Measurements from ENCODE around the gene IKZF3. TPM values are rescaled to one million over a fixed set of nuclear protein-coding genes. Genes with fewer than 3 reads are reported as not detected.

The IKZF3 gene
- polyA plus RNA-seq, 1 of the 3 experiments (the other 2 are of a cell fraction) = not detected

GRCh38 chr17:39854909-39855308 lies 9.2 kb downstream of the IKZF3 start:
- H3K27me3 ChIP-seq (ENCODE audit: insufficient read depth) = peaks cover 48% of the 10 kb centered on the region; the same call in 1 of the 2 replicates
- no peaks in the 10 kb centered on the region for H3K79me2 ChIP-seq (ENCODE audit: insufficient read depth)
- POLR2A ChIA-PET = no interaction called here
- no peaks in the 10 kb centered on the region for H3K9me2 ChIP-seq
- no peaks in the 10 kb centered on the region for H3K4me1 ChIP-seq (ENCODE audit: control insufficient read depth in 1 of 2, insufficient read depth in 2 of 2, low read depth in 1 of 2, low read length in 1 of 2)
- 4% methylated on average over 2 of the region's 2 CpGs for WGBS (ENCODE audit: low lambda C conversion rate)
- no peak overlapping the region for H3K4me2 ChIP-seq
- no peaks in the 10 kb centered on the region for H4K20me1 ChIP-seq (ENCODE audit: insufficient read depth)
- no peak for TF ChIP-seq POLR2AphosphoS5 (IDR thresholded peaks at IDR 0.05; ENCODE audit: low read depth, low read length)
- TF ChIP-seq REST (IDR thresholded peaks at IDR 0.05; ENCODE audit: low read depth, low read length) = no peak
- no peak for TF ChIP-seq YY1 (IDR thresholded peaks at IDR 0.05; ENCODE audit: low read depth)
- no peak for TF ChIP-seq MXI1 (IDR thresholded peaks at IDR 0.05; ENCODE audit: low read depth, low read length)
- no peak for TF ChIP-seq USF1 (IDR thresholded peaks at IDR 0.05; ENCODE audit: borderline replicate concordance, low read depth)
- no peak for TF ChIP-seq RFX5 (IDR thresholded peaks at IDR 0.05; ENCODE audit: low read length)
- TF ChIP-seq JUND (IDR thresholded peaks at IDR 0.05) = no peak
- TF ChIP-seq ELF1 (IDR thresholded peaks at IDR 0.05) = no peak
- TF ChIP-seq CHD2 (IDR thresholded peaks at IDR 0.05; ENCODE audit: low read length, partially characterized antibody) = no peak
- no peaks in the 10 kb centered on the region for H3K36me3 ChIP-seq (replicated peaks in 1 of 2; ENCODE audit: control insufficient read depth in 1 of 2, insufficient read depth in 2 of 2, low read length in 1 of 2)
- no peak overlapping the region for H3K9ac ChIP-seq
- no peak for DNase-seq
- no peak overlapping the region for H3K4me3 ChIP-seq (ENCODE audit: low read depth in 2 of 2, low read length in 1 of 2)
- H3F3A ChIP-seq (replicated peaks; ENCODE audit: insufficient read depth) = peaks cover 7% of the 10 kb centered on the region
- CTCF ChIA-PET = interaction anchor here (0.7 kb wide), 1 partner anchor 308 kb away, joined by 3 read pairs; no protein-coding TSS in a partner anchor
- H3K27ac ChIP-seq (ENCODE audit: low read depth in 2 of 2, low read length in 1 of 2) = no peak overlapping the region
- no peaks in the 10 kb centered on the region for H3K9me3 ChIP-seq
- H2AFZ ChIP-seq (ENCODE audit: low read depth) = no peak overlapping the region

GRCh38 chr17:39852239-39852638 lies 11.9 kb downstream of the IKZF3 start:
- Histone ChIP-seq H3K4me2 (no peak overlapping the region), H3K27me3 (ENCODE audit: insufficient read depth) (peaks cover 39% of the 10 kb centered on the region; the same call in 1 of the 2 replicates), H3K9me2 (no peaks in the 10 kb centered on the region), H3K36me3 (replicated peaks in 1 of 2; ENCODE audit: control insufficient read depth in 1 of 2, insufficient read depth in 2 of 2, low read length in 1 of 2) (no peaks in the 10 kb centered on the region), H2AFZ (ENCODE audit: low read depth) (no peak overlapping the region), H3K4me1 (ENCODE audit: control insufficient read depth in 1 of 2, insufficient read depth in 2 of 2, low read depth in 1 of 2, low read length in 1 of 2) (no peaks in the 10 kb centered on the region), H3K4me3 (ENCODE audit: low read depth in 2 of 2, low read length in 1 of 2) (no peak overlapping the region), H3K9me3 (no peaks in the 10 kb centered on the region), H3K9ac (no peak overlapping the region), H3K27ac (ENCODE audit: low read depth in 2 of 2, low read length in 1 of 2) (no peak overlapping the region), H3K79me2 (ENCODE audit: insufficient read depth) (no peaks in the 10 kb centered on the region), H3F3A (replicated peaks; ENCODE audit: insufficient read depth) (peaks cover 7% of the 10 kb centered on the region), H4K20me1 (ENCODE audit: insufficient read depth) (no peaks in the 10 kb centered on the region)
- ChIA-PET CTCF (no interaction called here), POLR2A (no interaction called here)
- WGBS (ENCODE audit: low lambda C conversion rate) = 2% methylated on average over 3 of the region's 3 CpGs
- no peak for DNase-seq
- no peak for TF ChIP-seq MAX (IDR thresholded peaks at IDR 0.05; ENCODE audit: low read depth)
- TF ChIP-seq YY1 (IDR thresholded peaks at IDR 0.05; ENCODE audit: low read depth) = no peak
- no peak for TF ChIP-seq MEF2A (IDR thresholded peaks at IDR 0.05; ENCODE audit: borderline replicate concordance, low read depth)
- no peak for TF ChIP-seq JUND (IDR thresholded peaks at IDR 0.05)
- TF ChIP-seq REST (IDR thresholded peaks at IDR 0.05; ENCODE audit: low read depth, low read length) = no peak
- TF ChIP-seq NFIC (IDR thresholded peaks at IDR 0.05; ENCODE audit: borderline replicate concordance) = no peak
- no peak for TF ChIP-seq SMC3 (IDR thresholded peaks at IDR 0.05; ENCODE audit: low read depth, low read length)
- TF ChIP-seq FOSL2 (IDR thresholded peaks at IDR 0.05; ENCODE audit: borderline replicate concordance, low read depth) = no peak
- no peak for TF ChIP-seq PBX3 (IDR thresholded peaks at IDR 0.05)
- TF ChIP-seq TEAD4 (IDR thresholded peaks at IDR 0.05; ENCODE audit: borderline replicate concordance, insufficient read depth) = no peak
- no peak for TF ChIP-seq TAF1 (IDR thresholded peaks at IDR 0.05; ENCODE audit: borderline replicate concordance, low read depth, low read length)
- no peak for TF ChIP-seq FOXM1 (IDR thresholded peaks at IDR 0.05; ENCODE audit: low read depth)
- TF ChIP-seq RFX5 (IDR thresholded peaks at IDR 0.05; ENCODE audit: low read length) = no peak

All from SK-N-SH (cell line).